ENCODE data around the gene MYO1E.
"Not testable (repeated sequence)": the region's sequence is repeated elsewhere in the genome, so short reads cannot be mapped to it uniquely, and the experiment has no call there.

Gene MYO1E

GRCh38 chr15:59350421-59350732, 22.3 kb downstream of the MYO1E start:
- no peak for DNase-seq (ENCODE audit: low read depth in 3 of 3)

- DNase-seq (ENCODE audit: low read depth in 3 of 3): no peak
Measured at GRCh38 chr15:59349680-59350420, 22.8 kb downstream of the MYO1E start.

GRCh38 chr15:59347915-59348314, 24.8 kb downstream of the MYO1E start:
- no peak for DNase-seq (ENCODE audit: low read depth in 3 of 3)

GRCh38 chr15:59346951-59347350, 25.7 kb downstream of the MYO1E start:
- no peak for DNase-seq (ENCODE audit: low read depth in 3 of 3)

GRCh38 chr15:59345326-59345725, 27.3 kb downstream of the MYO1E start:
- DNase-seq (ENCODE audit: low read depth in 3 of 3): no peak

- DNase-seq (ENCODE audit: low read depth in 3 of 3): no peak
Measured at GRCh38 chr15:59344311-59344710, 28.4 kb downstream of the MYO1E start.

GRCh38 chr15:59340325-59340724, 32.3 kb downstream of the MYO1E start:
- DNase-seq (ENCODE audit: low read depth in 3 of 3): no peak

GRCh38 chr15:59339252-59339672, 33.4 kb downstream of the MYO1E start:
- no peak for DNase-seq (ENCODE audit: low read depth in 3 of 3)

- DNase-seq (ENCODE audit: low read depth in 3 of 3): no peak
Measured at GRCh38 chr15:59338414-59338813, 34.3 kb downstream of the MYO1E start.

- DNase-seq (ENCODE audit: low read depth in 3 of 3): not testable (repeated sequence)
Measured at GRCh38 chr15:59336725-59337124, 35.9 kb downstream of the MYO1E start.

GRCh38 chr15:59335207-59335786, 37.4 kb downstream of the MYO1E start:
- DNase-seq (ENCODE audit: low read depth in 3 of 3): no peak

- DNase-seq (ENCODE audit: low read depth in 3 of 3): no peak
Measured at GRCh38 chr15:59334076-59334415, 38.6 kb downstream of the MYO1E start.

GRCh38 chr15:59333401-59334075, 39.1 kb downstream of the MYO1E start:
- DNase-seq (ENCODE audit: low read depth in 3 of 3): no peak

GRCh38 chr15:59332009-59332408, 40.7 kb downstream of the MYO1E start:
- DNase-seq (ENCODE audit: low read depth in 3 of 3): no peak

- no peak for DNase-seq (ENCODE audit: low read depth in 3 of 3)
Measured at GRCh38 chr15:59330649-59331048, 42.0 kb downstream of the MYO1E start.

- DNase-seq (ENCODE audit: low read depth in 3 of 3): no peak
Measured at GRCh38 chr15:59329570-59330350, 42.9 kb downstream of the MYO1E start.

GRCh38 chr15:59329091-59329490, 43.6 kb downstream of the MYO1E start:
- no peak for DNase-seq (ENCODE audit: low read depth in 3 of 3)

- DNase-seq (ENCODE audit: low read depth in 3 of 3): no peak
Measured at GRCh38 chr15:59327942-59328341, 44.7 kb downstream of the MYO1E start.

GRCh38 chr15:59326856-59327255, 45.8 kb downstream of the MYO1E start:
- no peak for DNase-seq (ENCODE audit: low read depth in 3 of 3)

GRCh38 chr15:59322056-59322759, 50.5 kb downstream of the MYO1E start:
- DNase-seq (ENCODE audit: low read depth in 3 of 3): no peak

- no peak for DNase-seq (ENCODE audit: low read depth in 3 of 3)
Measured at GRCh38 chr15:59321000-59321689, 51.5 kb downstream of the MYO1E start.

Data from stimulated activated CD4-positive, alpha-beta T cell treated with anti-CD3 and anti-CD28 coated beads, TNF-alpha, amount 100 ng/mL, for 4 hours (primary cell).